ENCODE results near the gene C16orf92.

GRCh38 chr16:30026449-30026848, 3.5 kb downstream of the C16orf92 start:
- TF ChIP-seq CTCF (IDR thresholded peaks at IDR 0.05; ENCODE audit: borderline replicate concordance, extremely low read depth, low read length, poor library complexity, severe bottlenecking) (no peak), EZH2 (IDR thresholded peaks at IDR 0.05; ENCODE audit: borderline replicate concordance, low read depth, low read length, severe bottlenecking) (no peak)

All from DND-41 (cell line).